ENCODE results near the gene TEAD1.

TEAD1 gene

DNA sequence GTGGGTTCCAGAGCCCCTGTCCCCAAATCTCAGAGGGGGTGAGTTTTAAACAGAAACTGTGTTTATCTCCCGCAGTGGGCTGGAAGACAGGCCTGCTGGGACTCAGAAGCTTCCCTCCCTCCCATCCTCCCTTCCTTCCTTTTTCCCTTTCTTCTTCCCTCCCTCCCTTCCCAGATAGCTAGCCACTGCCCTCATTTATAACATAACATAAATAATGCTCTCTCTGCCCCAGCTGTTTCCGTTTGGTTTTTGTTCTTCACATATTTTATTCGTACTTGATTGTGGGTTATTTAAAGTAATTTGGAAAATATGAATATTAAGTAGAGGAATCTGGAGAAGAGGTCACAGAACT lies 140.9 kb downstream of the TEAD1 start:
- TF ChIP-seq, protein P1, sequence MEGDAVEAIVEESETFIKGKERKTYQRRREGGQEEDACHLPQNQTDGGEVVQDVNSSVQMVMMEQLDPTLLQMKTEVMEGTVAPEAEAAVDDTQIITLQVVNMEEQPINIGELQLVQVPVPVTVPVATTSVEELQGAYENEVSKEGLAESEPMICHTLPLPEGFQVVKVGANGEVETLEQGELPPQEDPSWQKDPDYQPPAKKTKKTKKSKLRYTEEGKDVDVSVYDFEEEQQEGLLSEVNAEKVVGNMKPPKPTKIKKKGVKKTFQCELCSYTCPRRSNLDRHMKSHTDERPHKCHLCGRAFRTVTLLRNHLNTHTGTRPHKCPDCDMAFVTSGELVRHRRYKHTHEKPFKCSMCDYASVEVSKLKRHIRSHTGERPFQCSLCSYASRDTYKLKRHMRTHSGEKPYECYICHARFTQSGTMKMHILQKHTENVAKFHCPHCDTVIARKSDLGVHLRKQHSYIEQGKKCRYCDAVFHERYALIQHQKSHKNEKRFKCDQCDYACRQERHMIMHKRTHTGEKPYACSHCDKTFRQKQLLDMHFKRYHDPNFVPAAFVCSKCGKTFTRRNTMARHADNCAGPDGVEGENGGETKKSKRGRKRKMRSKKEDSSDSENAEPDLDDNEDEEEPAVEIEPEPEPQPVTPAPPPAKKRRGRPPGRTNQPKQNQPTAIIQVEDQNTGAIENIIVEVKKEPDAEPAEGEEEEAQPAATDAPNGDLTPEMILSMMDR (IDR thresholded peaks at IDR 0.05; ENCODE audit: low read depth, low read length): no peak
- H3K4me3 ChIP-seq (ENCODE audit: low read depth, low read length): no peak overlapping the region
- in situ Hi-C loops (cut with HindIII; ENCODE audit: low sequenced_read_pairs): no loop called here
- no peak for DNase-seq (ENCODE audit: low read depth, low spot score)

DNA sequence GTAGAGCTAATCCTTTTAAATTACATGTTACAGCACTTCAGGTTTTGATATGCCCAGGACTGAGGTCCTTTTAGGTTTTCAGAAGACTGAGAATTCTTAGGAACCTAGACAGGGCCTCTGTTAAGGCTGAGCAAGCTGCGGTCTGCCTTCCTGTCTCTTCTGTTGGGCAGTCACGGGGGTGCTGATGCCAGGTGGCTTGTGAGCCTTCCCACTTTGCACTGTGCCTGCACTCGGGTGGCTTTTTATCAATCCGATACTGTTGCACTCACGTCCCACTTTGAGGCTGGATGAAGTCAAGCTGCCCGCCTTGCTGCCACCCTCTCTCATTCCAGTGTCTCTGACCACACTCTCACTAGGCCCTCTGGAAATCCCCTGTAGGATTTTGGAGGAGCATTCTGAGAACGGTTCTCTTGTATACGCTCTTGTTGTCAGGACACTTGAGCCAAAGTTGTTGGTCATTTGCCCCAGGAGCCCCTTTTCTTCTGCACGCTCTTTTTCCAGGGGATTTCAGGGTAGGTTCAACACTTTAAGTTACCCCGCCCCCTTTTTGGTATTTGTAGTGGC lies 141.8 kb downstream of the TEAD1 start:
- TF ChIP-seq, protein P1 (IDR thresholded peaks at IDR 0.05; ENCODE audit: low read depth, low read length): no peak
- DNase-seq (ENCODE audit: low read depth, low spot score): no peak
- in situ Hi-C loops (cut with HindIII; ENCODE audit: low sequenced_read_pairs): no loop called here
- no peak overlapping the region for H3K4me3 ChIP-seq (ENCODE audit: low read depth, low read length)

DNA sequence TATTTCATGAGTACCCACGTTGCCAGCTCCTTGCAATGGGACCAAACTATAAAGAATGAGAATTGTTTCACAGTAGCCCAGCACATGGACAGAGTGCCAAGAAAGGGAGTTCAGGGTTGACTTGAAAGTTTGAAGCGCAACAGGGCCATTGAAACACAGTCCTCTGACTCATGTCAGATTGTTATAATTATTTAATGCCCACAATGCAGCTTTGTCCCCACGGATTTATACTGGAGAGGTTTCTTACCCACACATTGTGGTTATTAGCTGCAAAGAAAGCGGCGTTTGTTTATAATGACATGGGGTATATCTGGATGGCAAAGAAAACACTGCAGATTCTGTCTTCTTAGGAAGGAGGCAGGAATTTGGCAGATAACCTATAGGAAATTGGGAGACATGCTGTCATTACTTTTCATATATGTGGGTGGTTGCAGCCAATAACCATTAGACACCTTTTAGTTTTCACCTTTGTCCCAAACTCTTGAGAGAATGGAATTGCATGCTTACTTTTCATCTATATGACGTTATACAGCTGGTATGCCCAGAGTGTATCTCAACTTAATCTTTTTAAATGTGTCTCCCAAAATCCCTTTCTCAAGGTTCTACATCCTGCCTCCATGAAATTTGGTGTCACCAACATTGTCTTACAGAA lies 143.6 kb downstream of the TEAD1 start:
- H3K4me3 ChIP-seq (ENCODE audit: low read depth, low read length): no peak overlapping the region
- peak; percentile 39 for DNase-seq (ENCODE audit: low read depth, low spot score)
- TF ChIP-seq, protein P1 (IDR thresholded peaks at IDR 0.05; ENCODE audit: low read depth, low read length): no peak
- in situ Hi-C loops (cut with HindIII; ENCODE audit: low sequenced_read_pairs): no loop called here

DNA sequence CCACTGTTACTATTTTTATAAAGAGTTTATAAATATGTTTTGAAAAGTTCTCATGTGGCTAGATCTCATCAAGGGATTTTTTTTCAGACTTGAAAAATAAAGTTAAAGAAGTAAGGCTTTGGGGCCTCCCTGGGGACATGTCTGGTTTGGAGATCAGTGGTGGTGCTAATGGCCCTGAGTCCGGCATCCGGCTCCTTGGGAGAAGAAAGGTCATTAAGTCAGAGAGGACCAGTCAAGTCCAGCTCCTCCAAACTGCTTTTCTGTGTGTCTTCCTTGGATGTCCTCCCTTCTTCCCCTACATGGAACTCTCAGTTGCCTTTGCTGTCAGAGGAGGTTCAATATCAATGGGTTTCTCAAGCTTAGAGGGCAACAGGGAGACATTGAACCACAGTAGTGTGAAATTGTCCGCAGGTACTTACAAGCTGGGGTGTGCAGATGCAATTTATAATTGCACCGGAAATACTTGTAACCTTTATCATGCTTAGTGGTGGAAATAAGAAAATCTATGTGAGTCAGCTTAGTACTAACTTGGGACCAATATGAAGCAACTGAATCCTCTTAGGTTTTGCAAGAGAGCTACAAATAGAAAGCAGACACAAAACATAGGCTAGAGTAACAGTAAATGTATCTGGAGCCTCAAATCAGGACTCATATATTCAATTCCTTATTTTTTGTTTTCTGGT lies 144.3 kb downstream of the TEAD1 start:
- DNase-seq (ENCODE audit: low read depth, low spot score): peak; percentile 74
- H3K4me3 ChIP-seq (ENCODE audit: low read depth, low read length): no peak overlapping the region
- in situ Hi-C loops (cut with HindIII; ENCODE audit: low sequenced_read_pairs): no loop called here

DNA sequence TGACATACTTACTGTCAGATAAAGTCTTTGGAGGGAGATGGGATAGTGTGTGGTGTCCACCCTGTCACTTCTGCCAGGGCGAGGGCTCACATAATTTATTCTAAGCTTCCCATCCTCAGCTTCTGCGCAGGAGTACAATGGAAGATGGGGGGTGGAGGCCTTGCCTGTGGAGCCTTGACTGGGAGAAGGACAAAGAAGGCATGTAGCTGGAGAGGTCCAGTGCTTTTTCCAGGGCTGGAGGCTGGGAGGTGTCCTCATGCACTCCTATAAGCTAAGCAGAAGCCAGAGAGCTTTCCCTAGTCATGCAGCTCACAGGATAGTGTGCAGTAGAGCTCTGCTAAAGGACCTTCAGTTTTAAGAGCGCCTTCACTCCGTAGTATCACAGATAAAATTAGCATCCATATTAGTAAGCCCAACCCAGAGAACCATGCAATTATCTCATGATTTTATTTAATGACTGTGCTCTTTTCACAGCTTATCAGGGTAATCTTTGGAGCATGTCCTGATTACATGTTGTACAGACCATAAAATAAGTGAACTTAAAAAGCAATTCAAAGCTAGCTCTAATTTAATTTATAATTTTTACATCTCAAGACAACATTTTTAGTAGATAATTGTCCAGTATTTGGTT lies 148.3 kb downstream of the TEAD1 start:
- TF ChIP-seq, protein P1 (IDR thresholded peaks at IDR 0.05; ENCODE audit: low read depth, low read length): no peak
- H3K4me3 ChIP-seq (ENCODE audit: low read depth, low read length): no peak overlapping the region
- in situ Hi-C loops (cut with HindIII; ENCODE audit: low sequenced_read_pairs): no loop called here

More for the DNA sequence above, 144.3 kb downstream of the TEAD1 start:
- TF ChIP-seq, protein P1 (IDR thresholded peaks at IDR 0.05; ENCODE audit: low read depth, low read length): no peak

DNA sequence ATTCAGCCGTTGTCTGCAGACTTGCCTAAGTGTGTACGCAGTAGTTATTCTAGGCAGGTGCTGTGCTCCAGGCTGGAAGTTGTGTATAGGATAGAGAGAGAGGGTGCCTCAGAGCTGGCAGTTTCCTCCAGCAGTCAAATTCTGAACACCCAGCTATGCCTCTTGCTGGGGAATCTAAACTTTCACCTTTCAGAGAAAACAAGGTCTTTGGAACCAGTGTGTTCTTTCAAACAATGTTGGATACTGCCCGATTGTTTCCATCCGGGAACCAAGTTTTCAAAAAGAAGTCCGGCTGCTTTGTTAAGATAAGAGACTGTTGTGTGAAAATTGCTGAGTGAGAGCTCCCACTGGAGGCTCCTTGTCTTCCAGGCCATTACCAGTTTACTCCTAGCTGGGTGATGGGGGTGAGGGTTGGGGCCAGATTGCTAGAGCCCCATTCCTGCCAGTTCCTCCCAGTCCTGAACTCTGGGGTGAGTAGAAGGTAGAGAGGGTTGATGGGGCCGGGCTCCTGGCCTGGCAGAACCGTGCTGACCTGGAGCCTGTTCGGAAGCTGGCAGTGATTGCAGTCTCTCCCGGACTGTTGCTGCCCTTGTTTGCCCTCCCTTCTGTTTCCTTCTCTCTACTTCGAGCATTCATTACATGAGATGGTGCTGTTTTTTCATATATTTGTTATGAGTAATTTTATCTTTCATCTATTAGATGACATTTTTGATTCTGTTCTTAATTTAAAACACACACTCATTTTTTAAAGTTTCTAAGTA lies 150.2 kb downstream of the TEAD1 start:
- H3K4me3 ChIP-seq (ENCODE audit: low read depth, low read length): no peak overlapping the region
- TF ChIP-seq, protein P1 (IDR thresholded peaks at IDR 0.05; ENCODE audit: low read depth, low read length): no peak
- in situ Hi-C loops (cut with HindIII; ENCODE audit: low sequenced_read_pairs): loop anchor here (25.0 kb wide), 1 partner anchor 137 kb away; no protein-coding TSS in a partner anchor
- no peak for DNase-seq (ENCODE audit: low read depth, low spot score)

More for the DNA sequence above, 148.3 kb downstream of the TEAD1 start:
- DNase-seq (ENCODE audit: low read depth, low spot score): no peak
